Measurements from ENCODE around the gene TUBGCP6. TPM values are rescaled to one million over a fixed set of nuclear protein-coding genes. Genes with fewer than 3 reads are reported as not detected.
A peak's percentile ranks its signal among the peaks of the same experiment; 100 is the strongest.

Gene TUBGCP6
- total RNA-seq, 1 experiment from 2014 or later, result 13.0 TPM

- peak; percentile 79 for DNase-seq (ENCODE audit: extremely low read depth, low read depth)
Measured at GRCh38 chr22:50185375-50186087, 59.3 kb downstream of the TUBGCP6 start, which contains the start of gene TRABD. Gene TRABD, plus strand, starts transcription at chr22:50185913. Its CDS starts 7,148 bp downstream, at chr22:50193061.

- no peak for DNase-seq (ENCODE audit: extremely low read depth, low read depth)
Measured at GRCh38 chr22:50184902-50185374, 59.9 kb downstream of the TUBGCP6 start.

GRCh38 chr22:50184004-50184901, 60.6 kb downstream of the TUBGCP6 start:
- no peak for DNase-seq (ENCODE audit: extremely low read depth, low read depth)

GRCh38 chr22:50183141-50183971, 61.5 kb downstream of the TUBGCP6 start:
- DNase-seq (ENCODE audit: extremely low read depth, low read depth), result no peak

GRCh38 chr22:50182176-50183081, 62.4 kb downstream of the TUBGCP6 start:
- DNase-seq (ENCODE audit: extremely low read depth, low read depth), result no peak

- DNase-seq (ENCODE audit: extremely low read depth, low read depth), result no peak
Measured at GRCh38 chr22:50180727-50181521, 63.9 kb downstream of the TUBGCP6 start.

GRCh38 chr22:50179937-50180726, 64.7 kb downstream of the TUBGCP6 start:
- DNase-seq (ENCODE audit: extremely low read depth, low read depth), result no peak

- no peak for DNase-seq (ENCODE audit: extremely low read depth, low read depth)
Measured at GRCh38 chr22:50178871-50179869, 65.7 kb downstream of the TUBGCP6 start.

GRCh38 chr22:50178471-50178864, 66.4 kb downstream of the TUBGCP6 start:
- DNase-seq (ENCODE audit: extremely low read depth, low read depth), result no peak

- no peak for DNase-seq (ENCODE audit: extremely low read depth, low read depth)
Measured at GRCh38 chr22:50177537-50178470, 67.0 kb downstream of the TUBGCP6 start.

GRCh38 chr22:50176850-50177536, 67.8 kb downstream of the TUBGCP6 start:
- DNase-seq (ENCODE audit: extremely low read depth, low read depth), result no peak

- no peak for DNase-seq (ENCODE audit: extremely low read depth, low read depth)
Measured at GRCh38 chr22:50175921-50176849, 68.6 kb downstream of the TUBGCP6 start.

GRCh38 chr22:50175191-50175461, 69.7 kb downstream of the TUBGCP6 start:
- no peak for DNase-seq (ENCODE audit: extremely low read depth, low read depth)
